B cell (primary cell): ENCODE results near the gene LMX1B. TPM values are rescaled to one million over a fixed set of nuclear protein-coding genes. Genes with fewer than 3 reads are reported as not detected.
A peak's percentile ranks its signal among the peaks of the same experiment; 100 is the strongest.

Experiments
- ATAC-seq: fragments of 200-7000 bp; cut with Tn5 transposase; one replicate; pipeline ENCODE4 v1.10.0; 2021; ENCODE audit warnings: low read depth, mild to moderate bottlenecking, moderate number of reproducible peaks, moderate library complexity
- CTCF ChIA-PET: fragments of 350-600 bp; sonication (Branson Sonifier 250); formaldehyde crosslinking; loops from one replicate; lab custom pipeline; 2021; ENCODE audit warnings: antibody characterized with exemption, inconsistent platforms; lab: Charles Lee
- POLR2A ChIA-PET: fragments of 350-600 bp; sonication (Branson Sonifier 250); formaldehyde crosslinking; loops from one replicate; lab custom pipeline; 2021; ENCODE audit warnings: antibody characterized with exemption; lab: Charles Lee
- DNase-seq: peaks from one replicate; pipeline ENCODE4 v3.0.0; 2013
- H2AFZ ChIP-seq: 2 replicates; pipeline ENCODE4 v1.6.1; 2012; ENCODE audit warnings: mild to moderate bottlenecking, low read depth, low read length; ENCODE audit not compliant: insufficient read depth, poor library complexity, severe bottlenecking
- H3K27ac ChIP-seq, 2 donors: 1 replicate in 1 of 2; 2 replicates in 1 of 2; pipeline ENCODE4 v1.5.1; 2012 to 2013; ENCODE audit warnings: low read length in 2 of 2, mild to moderate bottlenecking in 2 of 2, moderate library complexity in 1 of 2
- H3K27me3 ChIP-seq, 4 experiments: fragments of 200-600 bp in 1 of 4; sonication (generic) in 1 of 4; replicated peaks in 1 of 4; 1 replicate in 2 of 4; 2 replicates in 2 of 4; pipeline versions ENCODE4 v1.6.1 to v1.7.0; 2013 to 2016; ENCODE audit warnings: low read length in 3 of 4, mild to moderate bottlenecking in 2 of 4, mixed read lengths in 1 of 4, moderate library complexity in 1 of 4; ENCODE audit not compliant: insufficient read depth in 4 of 4, control insufficient read depth in 3 of 4; ENCODE audit errors: control extremely low read depth in 1 of 4
- H3K36me3 ChIP-seq, 2 experiments: replicated peaks in 1 of 2; 1 replicate in 1 of 2; 2 replicates in 1 of 2; pipeline versions ENCODE4 v1.6.1 to v1.7.1; 2013; ENCODE audit warnings: low read length in 1 of 2; ENCODE audit not compliant: insufficient read depth in 2 of 2, control insufficient read depth in 1 of 2; ENCODE audit errors: control extremely low read depth in 1 of 2, extremely low read depth in 1 of 2
- H3K4me1 ChIP-seq, 2 donors: fragments of 200-600 bp in 1 of 2; sonication (generic) in 1 of 2; 1 replicate in 1 of 2; 2 replicates in 1 of 2; pipeline versions ENCODE4 v1.5.1 to v1.6.1; 2013 to 2017; ENCODE audit warnings: low read length in 2 of 2; ENCODE audit not compliant: control insufficient read depth in 2 of 2, insufficient read depth in 2 of 2
- H3K4me2 ChIP-seq: replicated peaks from 2 replicates; pipeline ENCODE3; 2012; ENCODE audit warnings: mild to moderate bottlenecking, low read depth, low read length; ENCODE audit not compliant: poor library complexity, severe bottlenecking
- H3K4me3 ChIP-seq, 5 experiments: fragments of 200-600 bp in 1 of 5; sonication (generic) in 1 of 5; 1 replicate in 3 of 5; 2 replicates in 2 of 5; pipeline versions ENCODE4 v1.5.1 to v1.7.0; 2011 to 2016; ENCODE audit warnings: low read length in 4 of 5, mild to moderate bottlenecking in 4 of 5, low read depth in 2 of 5, control low read depth in 1 of 5, moderate library complexity in 1 of 5; ENCODE audit not compliant: insufficient read depth in 1 of 5; ENCODE audit errors: control extremely low read depth in 1 of 5, extremely low read depth in 1 of 5
- H3K79me2 ChIP-seq: fragments of 200-600 bp; sonication (generic); one replicate; pipeline ENCODE4 v1.6.0; 2016; ENCODE audit warnings: low read length; ENCODE audit not compliant: control insufficient read depth, insufficient read depth
- H3K9ac ChIP-seq: fragments of 200-600 bp; sonication (generic); 2 replicates; pipeline ENCODE4 v1.6.1; 2017; ENCODE audit warnings: mild to moderate bottlenecking, low read length, moderate library complexity
- H3K9me3 ChIP-seq, 3 donors: one replicate each; pipeline versions ENCODE4 v1.6.1 to v1.7.1; 2013; ENCODE audit warnings: low read length in 2 of 3; ENCODE audit not compliant: control insufficient read depth in 2 of 3, insufficient read depth in 1 of 3; ENCODE audit errors: control extremely low read depth in 1 of 3
- H4K20me1 ChIP-seq: 2 replicates; pipeline ENCODE4 v1.6.0; 2012; ENCODE audit warnings: mild to moderate bottlenecking, low read length; ENCODE audit not compliant: insufficient read depth, control insufficient read depth, poor library complexity, severe bottlenecking
- H3K27ac Mint-ChIP-seq: one replicate; pipeline ENCODE4 v1.8.0; 2021; ENCODE audit warnings: mixed read lengths
- H3K27me3 Mint-ChIP-seq: one replicate; pipeline ENCODE4 v1.8.0; 2021; ENCODE audit warnings: mixed read lengths
- H3K4me1 Mint-ChIP-seq: one replicate; pipeline ENCODE4 v1.8.0; 2021; ENCODE audit warnings: mixed read lengths
- H3K4me3 Mint-ChIP-seq: one replicate; pipeline ENCODE4 v1.8.0; 2021; ENCODE audit warnings: mixed read lengths
- H3K9me3 Mint-ChIP-seq: one replicate; pipeline ENCODE4 v1.8.0; 2022; ENCODE audit warnings: mixed read lengths; ENCODE audit not compliant: insufficient read depth
- CTCF ChIP-seq: fragments of 200-600 bp; IDR thresholded peaks from one replicate; pipeline ENCODE4 v1.8.0; 2022; ENCODE audit warnings: antibody characterized with exemption, mild to moderate bottlenecking
- EZH2 ChIP-seq: IDR thresholded peaks from 2 replicates; pipeline ENCODE4 v1.6.1; 2012; ENCODE audit warnings: borderline replicate concordance, low read depth, mild to moderate bottlenecking, moderate library complexity, low read length; ENCODE audit not compliant: insufficient read depth, poor library complexity, severe bottlenecking
- WGBS: methylation state at CpG from one replicate; pipeline ENCODE4 v1.1.5; 2013; ENCODE audit warnings: missing lambda C conversion rate; ENCODE audit not compliant: insufficient coverage; 5-methylcytosine and 5-hydroxymethylcytosine counted together
- intact Hi-C: fragments of 100-400 bp; cut with micrococcal nuclease; formaldehyde crosslinking; loops from one replicate; pipeline ENCODE4 v1.10.0; 2022
- polyA plus RNA-seq: library from polyadenylated mRNA; depleted of rRNA; stranded (reverse); fragments of >200 nt; gene quantifications from 2 replicates; pipeline ENCODE4 v1.2.3, GENCODE V29; 2012
- total RNA-seq, 2 donors: library from RNA; stranded (reverse); fragments of 120-200 nt in 1 of 2; gene quantifications; 1 replicate in 1 of 2; 2 replicates in 1 of 2; pipeline versions ENCODE4 v1.2.3 to v1.2.4, GENCODE V29; 2013 to 2022

LMX1B gene
- total and polyA plus RNA-seq, 2 donors (not counting 1 experiment from before 2014, with no cell fraction given) = not detected

GRCh38 chr9:126621919-126622735 is 8.4 kb downstream of the LMX1B start:
- no peak overlapping the region for H3K4me3 Mint-ChIP-seq
- Histone ChIP-seq H3K36me3 (no peaks in the 10 kb centered on the region), H3K9ac (no peak overlapping the region), H4K20me1 (no peaks in the 10 kb centered on the region), H3K4me3 (no peak overlapping the region), H3K9me3 (peaks cover 0 to 33% (median 2%) of the 10 kb centered on the region in 3 donors), H3K4me2 (no peak overlapping the region), H3K27me3 (peaks cover 0 to 98% (median 64%) of the 10 kb centered on the region in 4 experiments), H3K79me2 (no peaks in the 10 kb centered on the region), H3K4me1 (peaks cover 37 to 52% of the 10 kb centered on the region in 2 donors), H2AFZ (no peak overlapping the region), H3K27ac (no peak overlapping the region)
- H3K27me3 Mint-ChIP-seq = peaks cover 72% of the 10 kb centered on the region
- DNase-seq (no peak), ATAC-seq (no peak)
- POLR2A ChIA-PET = no interaction called here
- H3K4me1 Mint-ChIP-seq = peaks cover 21% of the 10 kb centered on the region
- no peak for TF ChIP-seq CTCF
- TF ChIP-seq EZH2 = no peak
- intact Hi-C loops = no loop called here
- no peaks in the 10 kb centered on the region for H3K9me3 Mint-ChIP-seq
- no peak overlapping the region for H3K27ac Mint-ChIP-seq
- 8% methylated on average over 18 of the region's 18 CpGs for WGBS
- CTCF ChIA-PET = no interaction called here

DNA sequence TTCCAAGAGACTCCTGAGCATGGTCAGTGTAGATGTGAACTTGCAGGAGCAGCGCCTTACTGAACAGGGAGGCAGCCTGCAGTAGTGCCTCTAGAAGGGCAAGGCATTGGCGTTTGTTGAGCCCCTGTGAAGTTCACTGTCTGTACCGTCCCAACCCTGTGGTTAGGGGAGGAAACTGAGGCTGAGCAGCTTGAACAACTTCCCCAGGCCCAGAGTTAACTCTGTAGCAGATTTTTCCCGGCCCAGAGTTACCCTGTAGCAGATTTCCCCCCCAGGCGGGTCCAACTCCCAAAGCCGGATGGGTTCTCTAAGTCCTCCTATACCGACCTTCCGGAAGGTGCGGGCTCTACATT is 9.6 kb downstream of the LMX1B start:
- ATAC-seq (no peak), DNase-seq (peak; percentile 33)
- Histone ChIP-seq H3K79me2 (no peaks in the 10 kb centered on the region), H2AFZ (no peak overlapping the region), H3K4me1 (peaks cover 32 to 49% of the 10 kb centered on the region in 2 donors), H3K4me2 (no peak overlapping the region), H3K9ac (no peak overlapping the region), H3K27me3 (peaks cover 0 to 98% (median 66%) of the 10 kb centered on the region in 4 experiments), H3K4me3 (no peak overlapping the region), H3K36me3 (no peaks in the 10 kb centered on the region), H3K9me3 (peaks cover 0 to 43% (median 5%) of the 10 kb centered on the region in 3 donors), H4K20me1 (no peaks in the 10 kb centered on the region), H3K27ac (no peak overlapping the region)
- peaks cover 70% of the 10 kb centered on the region for H3K27me3 Mint-ChIP-seq
- H3K9me3 Mint-ChIP-seq = no peaks in the 10 kb centered on the region
- H3K4me3 Mint-ChIP-seq = no peak overlapping the region
- ChIA-PET POLR2A (no interaction called here), CTCF (no interaction called here)
- peak overlapping the region; percentile 15 for H3K27ac Mint-ChIP-seq
- H3K4me1 Mint-ChIP-seq = peaks cover 17% of the 10 kb centered on the region
- 4% methylated on average over 4 of the region's 9 CpGs for WGBS
- TF ChIP-seq EZH2 = no peak
- no peak for TF ChIP-seq CTCF
- intact Hi-C loops = no loop called here
